IPS-18c (cell line): ENCODE data around the gene SETDB2.

Source experiments
- H3K4me3 ChIP-seq: 2 replicates; pipeline ENCODE4 v1.7.0; 2013; ENCODE audit warnings: low read depth, mild to moderate bottlenecking, low read length, moderate library complexity; ENCODE audit not compliant: insufficient read depth
- H3K9me3 ChIP-seq: one replicate; pipeline ENCODE4 v1.6.1; 2013; ENCODE audit warnings: mild to moderate bottlenecking, low read length, moderate library complexity; ENCODE audit not compliant: control insufficient read depth, insufficient read depth

The SETDB2 gene

GRCh38 chr13:49419276-49419675, 24.8 kb upstream of the SETDB2 start:
- no peak overlapping the region for H3K4me3 ChIP-seq
- no peaks in the 10 kb centered on the region for H3K9me3 ChIP-seq

- no peaks in the 10 kb centered on the region for H3K9me3 ChIP-seq
- H3K4me3 ChIP-seq, result no peak overlapping the region
Observed at GRCh38 chr13:49421391-49421790, 22.7 kb upstream of the SETDB2 start.

GRCh38 chr13:49424011-49424560, 20.0 kb upstream of the SETDB2 start:
- H3K4me3 ChIP-seq, result no peak overlapping the region
- no peaks in the 10 kb centered on the region for H3K9me3 ChIP-seq

GRCh38 chr13:49428041-49428763, 15.9 kb upstream of the SETDB2 start:
- no peaks in the 10 kb centered on the region for H3K9me3 ChIP-seq
- no peak overlapping the region for H3K4me3 ChIP-seq

GRCh38 chr13:49429121-49429520, 15.0 kb upstream of the SETDB2 start:
- Histone ChIP-seq H3K4me3 (no peak overlapping the region), H3K9me3 (no peaks in the 10 kb centered on the region)

- H3K4me3 ChIP-seq, result no peak overlapping the region
- H3K9me3 ChIP-seq, result no peaks in the 10 kb centered on the region
Observed at GRCh38 chr13:49435992-49436391, 8.1 kb upstream of the SETDB2 start.

- Histone ChIP-seq H3K4me3 (no peak overlapping the region), H3K9me3 (no peaks in the 10 kb centered on the region)
Observed at GRCh38 chr13:49436890-49437289, 7.2 kb upstream of the SETDB2 start.

GRCh38 chr13:49437705-49438104, 6.4 kb upstream of the SETDB2 start:
- H3K4me3 ChIP-seq, result no peak overlapping the region
- H3K9me3 ChIP-seq, result no peaks in the 10 kb centered on the region

- Histone ChIP-seq H3K4me3 (no peak overlapping the region), H3K9me3 (no peaks in the 10 kb centered on the region)
Observed at GRCh38 chr13:49439609-49440008, 4.5 kb upstream of the SETDB2 start.

- H3K9me3 ChIP-seq, result no peaks in the 10 kb centered on the region
- no peak overlapping the region for H3K4me3 ChIP-seq
Observed at GRCh38 chr13:49441312-49441711, 2.8 kb upstream of the SETDB2 start.

GRCh38 chr13:49441846-49442245, 2.2 kb upstream of the SETDB2 start:
- no peak overlapping the region for H3K4me3 ChIP-seq
- H3K9me3 ChIP-seq, result no peaks in the 10 kb centered on the region

GRCh38 chr13:49443357-49443703, 744 bp upstream of the SETDB2 start:
- Histone ChIP-seq H3K4me3 (peak overlapping the region; percentile 63), H3K9me3 (no peaks in the 10 kb centered on the region)

GRCh38 chr13:49444524-49445395, 686 bp downstream of the SETDB2 start:
- peak overlapping the region; percentile 81 for H3K4me3 ChIP-seq
- no peaks in the 10 kb centered on the region for H3K9me3 ChIP-seq

- H3K9me3 ChIP-seq, result no peaks in the 10 kb centered on the region
- H3K4me3 ChIP-seq, result no peak overlapping the region
Observed at GRCh38 chr13:49446473-49446872, 2.4 kb downstream of the SETDB2 start.

- Histone ChIP-seq H3K4me3 (no peak overlapping the region), H3K9me3 (no peaks in the 10 kb centered on the region)
Observed at GRCh38 chr13:49448753-49449152, 4.7 kb downstream of the SETDB2 start.

GRCh38 chr13:49450105-49450819, 6.2 kb downstream of the SETDB2 start:
- Histone ChIP-seq H3K9me3 (no peaks in the 10 kb centered on the region), H3K4me3 (no peak overlapping the region)

GRCh38 chr13:49452725-49453457, 8.8 kb downstream of the SETDB2 start:
- no peaks in the 10 kb centered on the region for H3K9me3 ChIP-seq
- no peak overlapping the region for H3K4me3 ChIP-seq
